Fibroblast of the aortic adventitia (primary cell): ENCODE data around the gene FLACC1. TPM values are rescaled to one million over a fixed set of nuclear protein-coding genes. Genes with fewer than 3 reads are reported as not detected.

Experiments
- DNase-seq: peaks from one replicate; pipeline ENCODE4 v3.0.0-alpha.2; 2010; ENCODE audit warnings: low read depth
- H3K4me3 ChIP-seq: 2 replicates; pipeline ENCODE4 v1.5.1; 2011; ENCODE audit warnings: low read depth, mild to moderate bottlenecking, control low read depth, low read length, moderate library complexity
- total RNA-seq: library from RNA; depleted of rRNA; stranded (reverse); fragments of >200 nt; gene quantifications from 2 replicates; pipeline ENCODE4 v1.2.3, GENCODE V29; 2012; ENCODE audit warnings: low replicate concordance
- TF ChIP-seq, protein P1 (sequence below): IDR thresholded peaks from 2 replicates; pipeline ENCODE4 v1.5.1; 2011; ENCODE audit warnings: mild to moderate bottlenecking, low read length, control low read depth, inconsistent platforms; ENCODE audit not compliant: insufficient read depth

Gene FLACC1
- total RNA-seq, 1 donor, result 1.2 TPM

DNA sequence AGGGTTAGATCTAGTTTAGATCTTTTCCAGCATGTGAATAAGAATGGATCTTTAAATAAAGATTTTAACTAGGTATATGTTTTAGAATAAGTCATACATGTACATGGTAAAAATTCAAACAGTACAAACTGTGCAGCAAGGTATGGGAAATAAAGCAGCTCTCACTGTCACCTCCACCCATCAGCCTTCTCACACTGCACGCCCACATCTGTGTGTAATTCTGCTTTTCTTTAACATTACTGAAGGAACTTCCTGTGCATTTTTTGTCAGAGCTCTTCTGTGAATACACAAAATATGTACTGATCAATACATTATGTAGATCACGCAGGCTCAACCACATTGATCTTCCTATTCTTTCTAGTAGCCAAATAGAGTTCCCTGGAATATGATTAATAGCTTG is 93.4 kb downstream of the FLACC1 start:
- no peak overlapping the region for H3K4me3 ChIP-seq
- no peak for DNase-seq
- TF ChIP-seq, protein P1, sequence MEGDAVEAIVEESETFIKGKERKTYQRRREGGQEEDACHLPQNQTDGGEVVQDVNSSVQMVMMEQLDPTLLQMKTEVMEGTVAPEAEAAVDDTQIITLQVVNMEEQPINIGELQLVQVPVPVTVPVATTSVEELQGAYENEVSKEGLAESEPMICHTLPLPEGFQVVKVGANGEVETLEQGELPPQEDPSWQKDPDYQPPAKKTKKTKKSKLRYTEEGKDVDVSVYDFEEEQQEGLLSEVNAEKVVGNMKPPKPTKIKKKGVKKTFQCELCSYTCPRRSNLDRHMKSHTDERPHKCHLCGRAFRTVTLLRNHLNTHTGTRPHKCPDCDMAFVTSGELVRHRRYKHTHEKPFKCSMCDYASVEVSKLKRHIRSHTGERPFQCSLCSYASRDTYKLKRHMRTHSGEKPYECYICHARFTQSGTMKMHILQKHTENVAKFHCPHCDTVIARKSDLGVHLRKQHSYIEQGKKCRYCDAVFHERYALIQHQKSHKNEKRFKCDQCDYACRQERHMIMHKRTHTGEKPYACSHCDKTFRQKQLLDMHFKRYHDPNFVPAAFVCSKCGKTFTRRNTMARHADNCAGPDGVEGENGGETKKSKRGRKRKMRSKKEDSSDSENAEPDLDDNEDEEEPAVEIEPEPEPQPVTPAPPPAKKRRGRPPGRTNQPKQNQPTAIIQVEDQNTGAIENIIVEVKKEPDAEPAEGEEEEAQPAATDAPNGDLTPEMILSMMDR, result no peak

DNA sequence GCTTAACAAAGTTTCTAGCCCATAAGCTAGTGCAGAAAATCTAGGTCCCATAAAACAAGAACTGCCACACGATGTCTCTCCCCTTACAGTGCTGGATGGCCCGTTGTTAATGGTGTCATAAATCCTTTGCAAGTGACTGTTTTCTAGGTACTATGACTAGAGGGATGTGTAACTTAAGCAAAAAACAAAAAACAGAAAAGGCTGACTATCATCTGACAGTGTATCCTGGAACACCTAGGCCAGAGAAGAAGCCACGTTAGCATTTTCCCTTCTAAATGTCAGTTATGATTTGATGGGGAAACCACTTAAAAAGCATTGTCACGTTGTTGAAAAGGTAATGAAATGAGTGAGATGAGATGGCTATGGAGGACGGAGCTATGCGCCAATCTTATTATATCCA is 94.4 kb downstream of the FLACC1 start:
- H3K4me3 ChIP-seq, result no peak overlapping the region
- DNase-seq, result no peak
- TF ChIP-seq, protein P1, result no peak

DNA sequence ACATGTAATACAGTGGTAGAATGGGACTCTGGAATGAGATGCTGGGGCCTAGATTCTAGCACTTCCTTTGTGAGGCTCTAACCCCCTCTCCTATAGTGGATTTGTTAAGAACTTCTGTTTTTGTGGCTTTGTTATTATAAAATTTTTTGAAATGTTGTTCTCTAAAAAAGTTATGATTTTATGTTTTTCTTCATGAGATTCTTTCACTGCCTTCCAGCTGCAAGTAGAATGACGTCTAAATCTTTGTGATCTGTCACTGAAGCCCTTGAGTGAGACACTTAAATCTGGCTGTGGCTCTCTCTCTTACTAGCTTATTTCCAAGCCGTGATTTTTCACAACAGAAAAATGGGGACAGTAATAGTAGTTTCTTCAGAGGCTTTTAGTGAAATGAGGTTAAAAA is 95.2 kb downstream of the FLACC1 start:
- no peak for DNase-seq
- peak overlapping the region; percentile 26 for H3K4me3 ChIP-seq
- TF ChIP-seq, protein P1, result no peak

DNA sequence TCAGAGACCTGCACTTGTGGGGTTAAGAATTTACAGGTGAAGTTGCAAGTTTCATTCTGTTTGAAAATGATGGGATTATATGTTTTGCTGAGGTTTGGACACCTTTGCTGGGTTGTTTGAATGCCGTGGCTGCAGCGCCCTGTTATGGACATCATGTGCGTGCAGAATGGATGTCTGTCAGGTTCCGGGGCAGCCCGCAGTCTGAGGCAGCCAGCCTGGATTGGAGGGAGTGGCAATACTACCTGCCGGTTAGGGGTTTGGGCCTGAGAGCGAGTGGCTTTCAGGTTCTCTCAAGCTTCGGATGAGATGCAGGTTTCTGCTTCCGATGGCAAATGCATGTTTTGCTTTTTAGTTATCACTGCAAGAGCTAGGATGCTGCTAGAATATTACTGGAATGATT is 95.7 kb downstream of the FLACC1 start:
- peak overlapping the region; percentile 26 for H3K4me3 ChIP-seq
- DNase-seq, result no peak
- TF ChIP-seq, protein P1, result no peak

DNA sequence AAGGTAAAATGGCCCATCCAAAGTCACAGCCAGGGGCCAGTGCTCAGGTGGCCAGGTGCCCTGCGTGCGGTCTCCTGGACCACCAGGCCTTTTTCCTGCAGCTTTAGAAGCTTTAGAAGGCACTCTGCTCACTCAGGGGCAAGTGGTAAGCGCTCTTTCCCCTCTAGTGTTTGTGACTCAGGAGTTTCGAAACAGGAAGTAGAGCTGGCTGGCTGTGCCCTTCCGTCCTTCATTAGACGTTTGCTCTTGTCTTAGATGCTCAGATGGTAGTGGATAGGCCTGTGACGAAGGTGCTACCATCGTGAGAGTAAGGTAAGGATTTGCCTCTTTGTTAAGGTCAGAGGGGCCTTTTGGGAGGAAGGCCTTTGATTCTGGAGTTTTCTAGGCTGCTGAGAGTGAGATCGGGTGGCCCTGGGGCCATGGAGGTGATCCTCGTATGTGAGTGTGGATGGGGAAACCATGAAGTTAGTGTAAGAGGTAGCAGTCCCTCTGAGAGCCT is 96.8 kb downstream of the FLACC1 start, which contains the start of gene CASP8:
Gene CASP8 (plus strand): TSS at position 235 of the 499 bp plus-strand sequence. CDS start 5,951 bp downstream, outside the sequence.
- DNase-seq, result peak; percentile 48
- TF ChIP-seq, protein P1, result no peak
- H3K4me3 ChIP-seq, result peak within 1 kb of the TSS; percentile 86

DNA sequence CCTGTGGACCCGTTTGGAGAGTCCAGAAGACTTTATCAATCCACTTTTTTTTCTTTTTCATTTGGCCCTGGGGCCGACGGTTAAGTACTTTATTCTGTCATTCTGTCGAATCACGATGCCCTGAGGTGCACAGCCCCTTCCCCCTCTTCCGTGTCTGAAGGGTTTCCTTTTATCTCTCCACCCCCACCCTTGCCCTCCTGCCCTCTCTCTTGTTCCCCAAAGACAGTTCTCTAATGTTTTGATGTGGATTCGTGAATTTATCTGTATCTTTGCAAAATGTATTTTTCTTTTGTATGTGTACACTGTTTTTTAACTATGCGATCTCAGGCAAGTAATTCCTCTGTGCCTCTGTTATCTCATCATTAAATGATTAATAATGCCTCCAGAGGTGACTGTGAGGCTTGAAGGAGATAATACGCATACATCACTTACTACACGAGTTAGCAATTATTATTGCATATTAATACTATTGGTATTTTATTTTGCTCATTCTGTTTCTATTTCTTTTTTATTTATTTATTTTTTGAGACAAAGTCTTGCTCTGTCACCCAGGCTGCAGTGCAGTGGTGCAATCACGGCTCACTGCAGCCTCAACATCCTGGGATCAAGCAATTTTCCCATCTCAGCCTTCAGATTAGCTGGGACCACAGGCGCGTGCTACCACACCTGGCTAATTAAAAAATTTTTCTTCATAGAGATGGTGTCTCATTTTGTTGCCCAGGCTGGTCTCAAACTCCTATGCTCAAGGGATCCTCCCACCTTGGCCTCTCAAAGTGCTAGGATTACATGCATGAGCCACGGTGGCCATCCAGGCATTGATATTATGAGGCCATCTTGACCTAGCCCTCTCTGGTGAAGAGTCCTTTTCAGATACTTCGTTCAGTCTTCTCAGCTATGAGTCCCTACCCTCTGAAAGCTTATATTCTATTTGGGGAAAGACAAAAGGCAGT is 98.2 kb downstream of the FLACC1 start:
- TF ChIP-seq, protein P1, result peak; percentile 46
- DNase-seq, result no peak
- peak overlapping the region; percentile 86 for H3K4me3 ChIP-seq
